Breast epithelium (tissue), 4 donors: ENCODE measurements around the gene CACNA1E. TPM values are rescaled to one million over a fixed set of nuclear protein-coding genes. Genes with fewer than 3 reads are reported as not detected.

ENCODE experiments used
- DNase-seq, 2 donors: peaks; one replicate each; pipeline ENCODE4 v3.0.0-alpha.2; 2019; ENCODE audit warnings: low spot score in 2 of 2
- H3K27ac ChIP-seq, 2 donors: fragments of 200-600 bp; sonication (generic) in 1 of 2; one replicate each; pipeline ENCODE4 v1.5.1; 2016 to 2019; ENCODE audit warnings: mild to moderate bottlenecking in 1 of 2
- H3K27me3 ChIP-seq, 2 donors: fragments of 200-600 bp; sonication (generic) in 1 of 2; one replicate each; pipeline versions ENCODE4 v1.5.1 to v1.6.0; 2017 to 2019; ENCODE audit warnings: control low read depth in 1 of 2, mild to moderate bottlenecking in 1 of 2
- H3K36me3 ChIP-seq: fragments of 200-600 bp; one replicate; pipeline ENCODE4 v1.5.1; 2019
- H3K4me1 ChIP-seq, 2 donors: fragments of 200-600 bp; sonication (generic); one replicate each; pipeline ENCODE4 v1.5.1; 2016 to 2019; ENCODE audit warnings: control low read depth in 1 of 2
- H3K4me3 ChIP-seq, 3 donors: fragments of 200-600 bp; sonication (generic); 1 replicate in 2 of 3; 2 replicates in 1 of 3; pipeline ENCODE4 v1.5.1; 2016 to 2019; ENCODE audit warnings: mild to moderate bottlenecking in 3 of 3, moderate library complexity in 2 of 3
- H3K9me3 ChIP-seq, 2 donors: fragments of 200-600 bp; sonication (generic) in 1 of 2; one replicate each; pipeline ENCODE4 v1.5.1; 2016 to 2019; ENCODE audit warnings: control low read depth in 1 of 2
- CTCF ChIP-seq, 3 donors: fragments of 450-650 bp; IDR thresholded peaks; one replicate each; pipeline ENCODE4 v1.5.1; 2016 to 2017; ENCODE audit warnings: antibody characterized with exemption in 3 of 3, mild to moderate bottlenecking in 3 of 3, moderate library complexity in 3 of 3
- POLR2A ChIP-seq: fragments of 450-650 bp; IDR thresholded peaks from one replicate; pipeline ENCODE4 v1.6.1; 2016; ENCODE audit warnings: antibody characterized with exemption, mild to moderate bottlenecking, moderate library complexity
- POLR2AphosphoS5 ChIP-seq, 3 donors: sonication (generic); formaldehyde crosslinking; IDR thresholded peaks; one replicate each; pipeline ENCODE4 v1.6.1; 2017; ENCODE audit warnings: antibody characterized with exemption in 3 of 3
- intact Hi-C: fragments of 100-400 bp; cut with DNase I; formaldehyde crosslinking; loops from one replicate; pipeline ENCODE4 v1.15.1; 2023; ENCODE audit warnings: low total_unique reads
- total RNA-seq, 3 donors: library from RNA; depleted of rRNA; stranded (reverse); fragments of >200 nt; gene quantifications; one replicate each; pipeline ENCODE4 v1.1.0, GENCODE V29; 2016

CACNA1E gene
- total RNA-seq, 3 donors from 2014 or later: under 0.01 TPM; not detected in 2

GRCh38 chr1:181669246-181669645, 185.9 kb downstream of the CACNA1E start:
- DNase-seq: no peak
- no peaks in the 10 kb centered on the region for H3K4me1 ChIP-seq
- no peaks in the 10 kb centered on the region for H3K36me3 ChIP-seq
- no peak overlapping the region for H3K4me3 ChIP-seq
- H3K27ac ChIP-seq: no peak overlapping the region
- intact Hi-C loops: no loop called here
- peaks cover 0 to 3% of the 10 kb centered on the region in 2 donors for H3K9me3 ChIP-seq
- TF ChIP-seq POLR2AphosphoS5 (IDR thresholded peaks at IDR 0.05): no peak
- H3K27me3 ChIP-seq: no peaks in the 10 kb centered on the region

GRCh38 chr1:181674617-181675016, 191.3 kb downstream of the CACNA1E start:
- Histone ChIP-seq H3K4me3 (no peak overlapping the region), H3K27me3 (no peaks in the 10 kb centered on the region), H3K27ac (no peak overlapping the region), H3K36me3 (no peaks in the 10 kb centered on the region), H3K9me3 (peaks cover 0 to 3% of the 10 kb centered on the region in 2 donors), H3K4me1 (no peaks in the 10 kb centered on the region)
- TF ChIP-seq POLR2A: no peak
- no peak for TF ChIP-seq CTCF (IDR thresholded peaks at IDR 0.05)
- no peak for TF ChIP-seq POLR2AphosphoS5 (IDR thresholded peaks at IDR 0.05)
- intact Hi-C loops: no loop called here
- DNase-seq: no peak

- Histone ChIP-seq H3K36me3 (no peaks in the 10 kb centered on the region), H3K27ac (no peak overlapping the region), H3K4me1 (no peaks in the 10 kb centered on the region), H3K9me3 (peaks cover 0 to 3% of the 10 kb centered on the region in 2 donors), H3K4me3 (no peak overlapping the region), H3K27me3 (no peaks in the 10 kb centered on the region)
- intact Hi-C loops: no loop called here
- DNase-seq: no peak
- TF ChIP-seq CTCF (IDR thresholded peaks at IDR 0.05): no peak
- no peak for TF ChIP-seq POLR2A
- no peak for TF ChIP-seq POLR2AphosphoS5 (IDR thresholded peaks at IDR 0.05)
Observed at GRCh38 chr1:181675091-181675917, 192.0 kb downstream of the CACNA1E start.

GRCh38 chr1:181675918-181676190, 192.5 kb downstream of the CACNA1E start:
- Histone ChIP-seq H3K27me3 (no peaks in the 10 kb centered on the region), H3K9me3 (peaks cover 0 to 3% of the 10 kb centered on the region in 2 donors), H3K4me1 (no peaks in the 10 kb centered on the region), H3K36me3 (no peaks in the 10 kb centered on the region), H3K4me3 (no peak overlapping the region), H3K27ac (no peak overlapping the region)
- intact Hi-C loops: no loop called here
- DNase-seq: no peak
- TF ChIP-seq POLR2AphosphoS5 (IDR thresholded peaks at IDR 0.05) (no peak), CTCF (IDR thresholded peaks at IDR 0.05) (no peak), POLR2A (no peak)

- intact Hi-C loops: no loop called here
- no peak overlapping the region for H3K4me3 ChIP-seq
- peaks cover 0 to 3% of the 10 kb centered on the region in 2 donors for H3K9me3 ChIP-seq
- no peak overlapping the region for H3K27ac ChIP-seq
- no peak for TF ChIP-seq CTCF (IDR thresholded peaks at IDR 0.05)
- TF ChIP-seq POLR2AphosphoS5 (IDR thresholded peaks at IDR 0.05): no peak
- no peak for TF ChIP-seq POLR2A
- DNase-seq: no peak
- H3K4me1 ChIP-seq: no peaks in the 10 kb centered on the region
- H3K27me3 ChIP-seq: no peaks in the 10 kb centered on the region
- no peaks in the 10 kb centered on the region for H3K36me3 ChIP-seq
Observed at GRCh38 chr1:181676269-181676668, 193.0 kb downstream of the CACNA1E start.
